Naive thymus-derived CD4-positive, alpha-beta T cell (primary cell): ENCODE results near the gene YIPF3. TPM values are rescaled to one million over a fixed set of nuclear protein-coding genes. Genes with fewer than 3 reads are reported as not detected.
"Not testable (repeated sequence)": the region's sequence is repeated elsewhere in the genome, so short reads cannot be mapped to it uniquely, and the experiment has no call there.

Experiments
- ATAC-seq: fragments of 150-1000 bp; cut with Tn5 transposase; 2 replicates; pipeline ENCODE4 v1.10.0; 2021; ENCODE audit warnings: mild to moderate bottlenecking, moderate library complexity
- CTCF ChIA-PET: fragments of 350-600 bp; sonication (Branson Sonifier 250); formaldehyde crosslinking; loops from one replicate; lab custom pipeline; 2021; ENCODE audit warnings: antibody characterized with exemption; lab: Charles Lee
- POLR2A ChIA-PET: fragments of 350-600 bp; sonication (Branson Sonifier 250); formaldehyde crosslinking; loops from one replicate; lab custom pipeline; 2021; ENCODE audit warnings: antibody characterized with exemption, inconsistent platforms; lab: Charles Lee
- DNase-seq, 9 donors: peaks; one replicate each; pipeline versions ENCODE4 v3.0.0 to v3.0.0-alpha.2; 2020 to 2022; ENCODE audit warnings: mixed read lengths in 1 of 9
- H3K27ac ChIP-seq: one replicate; pipeline ENCODE4 v1.7.0; 2013; ENCODE audit warnings: mild to moderate bottlenecking, low read depth, low read length, moderate library complexity
- H3K27me3 ChIP-seq, 2 donors: one replicate each; pipeline ENCODE4 v1.7.0; 2013; ENCODE audit warnings: low read length in 2 of 2, mild to moderate bottlenecking in 2 of 2, moderate library complexity in 2 of 2; ENCODE audit not compliant: control insufficient read depth in 2 of 2, insufficient read depth in 2 of 2
- H3K36me3 ChIP-seq, 3 experiments: 1 replicate in 2 of 3; 2 replicates in 1 of 3; pipeline ENCODE4 v1.7.0; 2013; ENCODE audit warnings: low read length in 3 of 3, mild to moderate bottlenecking in 3 of 3, moderate library complexity in 1 of 3; ENCODE audit not compliant: insufficient read depth in 3 of 3, control insufficient read depth in 2 of 3
- H3K4me1 ChIP-seq, 2 donors: one replicate each; pipeline ENCODE4 v1.7.0; 2013; ENCODE audit warnings: low read length in 2 of 2, mild to moderate bottlenecking in 2 of 2, moderate library complexity in 1 of 2; ENCODE audit not compliant: control insufficient read depth in 2 of 2, insufficient read depth in 2 of 2
- H3K4me3 ChIP-seq: 2 replicates; pipeline ENCODE4 v1.7.0; 2013; ENCODE audit warnings: mild to moderate bottlenecking, low read length
- H3K9me3 ChIP-seq, 3 experiments: 1 replicate in 2 of 3; 2 replicates in 1 of 3; pipeline ENCODE4 v1.7.0; 2013; ENCODE audit warnings: low read length in 3 of 3; ENCODE audit not compliant: control insufficient read depth in 2 of 3
- H3K27ac Mint-ChIP-seq, 9 donors: one replicate each; pipeline ENCODE4 v1.8.0; 2020 to 2022; ENCODE audit warnings: mixed read lengths in 9 of 9, mild to moderate bottlenecking in 8 of 9, moderate library complexity in 5 of 9, inconsistent platforms in 2 of 9
- H3K27me3 Mint-ChIP-seq, 5 donors: one replicate each; pipeline ENCODE4 v1.8.0; 2021 to 2022; ENCODE audit warnings: mixed read lengths in 5 of 5, mild to moderate bottlenecking in 1 of 5
- H3K36me3 Mint-ChIP-seq, 5 donors: one replicate each; pipeline ENCODE4 v1.8.0; 2020 to 2022; ENCODE audit warnings: mixed read lengths in 5 of 5, mild to moderate bottlenecking in 3 of 5, inconsistent platforms in 1 of 5
- H3K4me1 Mint-ChIP-seq, 7 donors: one replicate each; pipeline ENCODE4 v1.8.0; 2020 to 2022; ENCODE audit warnings: mixed read lengths in 7 of 7, mild to moderate bottlenecking in 3 of 7, inconsistent platforms in 1 of 7
- H3K4me3 Mint-ChIP-seq, 10 donors: one replicate each; pipeline ENCODE4 v1.8.0; 2020 to 2022; ENCODE audit warnings: mild to moderate bottlenecking in 10 of 10, mixed read lengths in 10 of 10, moderate library complexity in 6 of 10, inconsistent platforms in 2 of 10
- H3K9me3 Mint-ChIP-seq, 11 donors: one replicate each; pipeline ENCODE4 v1.8.0; 2020 to 2022; ENCODE audit warnings: mixed read lengths in 11 of 11, mild to moderate bottlenecking in 4 of 11, inconsistent platforms in 1 of 11, moderate library complexity in 1 of 11
- intact Hi-C, 2 donors: fragments of 100-400 bp; cut with micrococcal nuclease; formaldehyde crosslinking; loops; one replicate each; pipeline ENCODE4 v1.15.1; 2023
- polyA plus RNA-seq, 2 donors: library from polyadenylated mRNA; unstranded; fragments of 300-500 nt; fragmentation: Illumina TruSeq; gene quantifications; one replicate each; pipeline ENCODE4 v1.2.3, GENCODE V29; 2021
- total RNA-seq, 6 experiments: library from RNA in 5 of 6; stranded (reverse) in 5 of 6; gene quantifications; 1 replicate in 5 of 6; 2 replicates in 1 of 6; pipeline ENCODE4 v1.2.3 and lab custom pipeline; 2021 to 2026

The YIPF3 gene
- total RNA-seq: 10 to 100 TPM; 54.4 to 75.9 (median 67.3) TPM
- polyA plus RNA-seq: 10 to 100 TPM; 68.3 to 74.5 TPM
- total RNA-seq (lab: John Stamatoyannopoulos, UW): 40.8 reads per million, percentile 66 among the genes with 10 or more reads in this experiment

DNA sequence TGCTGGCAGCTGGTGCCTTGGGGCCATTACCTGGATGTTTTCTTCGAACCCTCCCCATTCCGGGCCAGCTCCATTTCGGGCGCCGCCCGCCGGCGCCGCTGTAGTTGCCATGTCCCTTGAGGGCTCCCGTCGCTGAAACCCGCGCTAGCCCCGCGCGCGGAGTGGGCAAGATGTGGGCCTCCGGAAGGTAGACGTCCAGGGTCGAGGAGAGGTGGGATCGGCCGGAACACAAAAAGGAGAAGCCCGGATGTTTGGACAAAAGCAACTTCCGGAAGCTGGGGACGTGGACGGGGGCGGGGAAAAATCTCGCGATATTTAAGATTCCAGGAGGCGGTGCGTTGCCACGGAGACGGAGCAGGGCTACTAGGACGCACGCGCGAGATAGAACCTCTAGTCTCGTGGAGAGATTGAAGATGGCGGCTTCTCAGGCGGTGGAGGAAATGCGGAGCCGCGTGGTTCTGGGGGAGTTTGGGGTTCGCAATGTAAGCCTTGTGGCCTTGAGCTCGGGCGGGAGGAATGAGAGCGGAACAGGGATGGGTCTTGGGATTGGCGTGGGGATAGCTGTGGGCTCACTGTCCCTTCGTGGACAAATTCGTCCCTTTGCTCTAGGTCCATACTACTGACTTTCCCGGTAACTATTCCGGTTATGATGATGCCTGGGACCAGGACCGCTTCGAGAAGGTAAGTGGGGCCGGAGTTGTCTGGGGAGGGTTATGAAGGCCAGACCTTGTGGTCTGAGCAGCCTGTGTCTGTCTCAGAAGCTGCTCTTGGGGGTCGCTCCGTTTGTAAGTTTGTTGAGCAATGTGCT, at the start of gene YIPF3, which contains the start of gene POLR1C:
Gene YIPF3 (minus strand): TSS at position 230 of the 808 bp plus-strand sequence. CDS start 119 bp downstream, at position 111.
Gene POLR1C (plus strand): TSS at position 393 of the 808 bp plus-strand sequence. CDS start 21 bp downstream, at position 414.
- DNase-seq: peak; percentile 83 to 97 (median 96)

DNA sequence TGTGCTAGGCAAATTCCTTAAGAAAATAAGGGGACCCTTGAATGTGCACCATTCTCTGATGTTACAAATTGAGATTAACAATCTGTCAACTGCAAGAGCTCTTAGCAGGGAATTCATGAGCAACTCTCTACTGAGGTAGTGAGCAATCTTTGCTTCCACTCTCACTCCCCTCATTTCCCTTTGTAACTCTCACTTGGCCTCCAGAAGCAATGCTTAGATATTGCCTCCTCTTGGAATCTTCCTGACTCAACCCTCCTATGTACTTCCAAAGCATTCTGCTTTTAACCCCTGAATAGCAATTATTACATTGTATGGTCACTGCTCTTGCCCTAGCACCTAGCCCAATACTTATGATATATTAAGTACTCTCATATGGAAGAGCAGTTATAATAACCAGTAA, 42.6 kb upstream of the YIPF3 start:
- Mint-ChIP-seq H3K27me3 (no peaks in the 10 kb centered on the region), H3K36me3 (peaks cover 8 to 57% (median 25%) of the 10 kb centered on the region in 5 donors), H3K4me1 (peaks cover 0 to 1% (median 0%) of the 10 kb centered on the region in 7 donors), H3K4me3 (no peak overlapping the region), H3K9me3 (no peaks in the 10 kb centered on the region), H3K27ac (no peak overlapping the region)
- POLR2A ChIA-PET: interaction anchor here (0.6 kb wide), 1 partner anchor 39 kb away, joined by 3 read pairs; no protein-coding TSS in a partner anchor
- Histone ChIP-seq H3K27me3 (no peaks in the 10 kb centered on the region), H3K4me1 (no peaks in the 10 kb centered on the region), H3K36me3 (peaks cover 22 to 91% (median 50%) of the 10 kb centered on the region in 3 experiments), H3K27ac (no peak overlapping the region), H3K4me3 (no peak overlapping the region), H3K9me3 (no peaks in the 10 kb centered on the region)
- CTCF ChIA-PET: no interaction called here
- intact Hi-C loops: no loop called here
- no peak for ATAC-seq
- no peak for DNase-seq

More for the DNA sequence above, at the start of gene YIPF3, which contains the start of gene POLR1C:
- intact Hi-C loops: loop anchor here (1.0 to 10.0 kb wide), 19 partner anchors 11 to 1466 kb away; partner anchors contain the start of genes CNPY3 (in 2 of the 2), GTPBP2 (in 2 of the 2), KLHDC3 (in 2 of the 2) and POLH (in 2 of the 2)
- H3K27ac Mint-ChIP-seq: no peak within 1 kb of the TSS
- ATAC-seq: peak; percentile 95
- no peak within 1 kb of the TSS for H3K4me3 Mint-ChIP-seq
- CTCF ChIA-PET: interaction anchor here (0.7 to 6.4 kb wide), 3 partner anchors 11 to 335 kb away, joined by 3 to 35 read pairs (median 3); partner anchors contain the start of gene CUL9
- H3K36me3 Mint-ChIP-seq: peaks cover 0 to 40% (median 21%) of the 10 kb centered on the region in 5 donors
- peaks cover 9 to 72% (median 30%) of the 10 kb centered on the region in 3 experiments for H3K36me3 ChIP-seq
- POLR2A ChIA-PET: interaction anchor here (0.5 to 4.1 kb wide), 17 partner anchors 10 to 825 kb away, joined by 3 to 23 read pairs (median 4); partner anchors contain the start of genes ABCC10, DLK2, GTPBP2 and PEX6
- H3K4me1 ChIP-seq: peaks cover 32 to 36% of the 10 kb centered on the region in 2 donors
- H3K27me3 ChIP-seq: no peaks in the 10 kb centered on the region
- no peaks in the 10 kb centered on the region for H3K27me3 Mint-ChIP-seq
- peak within 1 kb of the TSS; percentile 96 for H3K27ac ChIP-seq
- peak within 1 kb of the TSS; percentile 100 for H3K4me3 ChIP-seq
- H3K4me1 Mint-ChIP-seq: peaks cover 8 to 36% (median 31%) of the 10 kb centered on the region in 7 donors
- H3K9me3 Mint-ChIP-seq: no peaks in the 10 kb centered on the region
- H3K9me3 ChIP-seq: no peaks in the 10 kb centered on the region

DNA sequence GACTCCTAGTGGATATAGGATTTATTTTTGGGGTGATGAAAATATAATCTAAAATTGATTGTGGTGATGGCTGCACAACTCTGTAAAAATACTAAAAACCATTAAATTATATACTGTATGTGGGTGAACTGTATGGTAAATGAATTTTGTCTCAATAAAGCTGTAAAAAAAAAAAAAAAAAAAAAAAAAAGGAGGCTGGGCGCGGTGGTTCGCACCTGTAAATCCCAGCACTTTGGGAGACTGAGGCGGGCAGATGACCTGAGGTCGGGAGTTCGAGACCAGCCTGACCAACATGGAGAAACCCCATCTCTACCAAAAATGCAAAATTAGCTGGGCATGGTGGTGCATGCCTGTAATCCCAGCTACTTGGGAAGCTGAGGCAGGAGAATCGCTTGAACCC, 40.9 kb upstream of the YIPF3 start:
- H3K27me3 ChIP-seq, ATAC-seq, DNase-seq, POLR2A ChIA-PET, H3K27me3 Mint-ChIP-seq, intact Hi-C loops, H3K9me3 Mint-ChIP-seq, H3K4me3 Mint-ChIP-seq, H3K4me3 ChIP-seq, H3K27ac ChIP-seq, H3K4me1 ChIP-seq, H3K9me3 ChIP-seq, H3K4me1 Mint-ChIP-seq: not testable (repeated sequence)
- peaks cover 24 to 88% (median 43%) of the 10 kb centered on the region in 3 experiments for H3K36me3 ChIP-seq
- CTCF ChIA-PET: interaction anchor here (0.7 kb wide), 1 partner anchor 11 kb away, joined by 4 read pairs; no protein-coding TSS in a partner anchor
- Mint-ChIP-seq H3K36me3 (peaks cover 8 to 62% (median 34%) of the 10 kb centered on the region in 5 donors), H3K27ac (peak overlapping the region in 1 of 9 donors; percentile 51)

DNA sequence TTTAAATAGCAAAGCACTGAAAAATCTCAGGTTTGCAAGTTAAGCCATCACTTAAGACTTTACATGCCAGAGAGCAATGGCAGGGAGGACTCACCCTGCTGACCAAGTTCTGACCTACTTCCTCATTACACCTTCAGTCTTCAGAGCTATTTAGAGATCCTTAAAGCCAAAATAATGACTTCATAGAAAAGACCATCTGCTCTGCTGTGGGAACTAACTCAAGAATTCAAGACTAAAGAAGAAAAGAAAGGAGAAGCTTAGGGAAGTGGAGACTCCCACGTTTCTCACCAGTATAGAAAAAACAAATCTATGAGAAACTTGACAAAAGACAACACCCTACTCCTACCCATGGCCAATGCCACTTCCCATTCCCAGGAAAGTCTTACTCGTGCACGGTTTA, 30.5 kb upstream of the YIPF3 start:
- H3K4me1 Mint-ChIP-seq: no peaks in the 10 kb centered on the region
- no peaks in the 10 kb centered on the region for H3K9me3 Mint-ChIP-seq
- no peak overlapping the region for H3K4me3 Mint-ChIP-seq
- intact Hi-C loops: no loop called here
- H3K4me3 ChIP-seq: no peak overlapping the region
- H3K4me1 ChIP-seq: no peaks in the 10 kb centered on the region
- ATAC-seq (no peak), DNase-seq (no peak)
- H3K36me3 ChIP-seq: peaks cover 11 to 92% (median 21%) of the 10 kb centered on the region in 3 experiments
- peaks cover 16 to 61% (median 29%) of the 10 kb centered on the region in 5 donors for H3K36me3 Mint-ChIP-seq
- ChIA-PET CTCF (interaction anchor here (0.7 kb wide), 1 partner anchor 16 kb away, joined by 3 read pairs; no protein-coding TSS in a partner anchor), POLR2A (no interaction called here)
- peak overlapping the region in 2 of 9 donors; percentile 36 to 42 for H3K27ac Mint-ChIP-seq
- no peaks in the 10 kb centered on the region for H3K27me3 Mint-ChIP-seq
- H3K9me3 ChIP-seq: no peaks in the 10 kb centered on the region
- no peaks in the 10 kb centered on the region for H3K27me3 ChIP-seq
- no peak overlapping the region for H3K27ac ChIP-seq

DNA sequence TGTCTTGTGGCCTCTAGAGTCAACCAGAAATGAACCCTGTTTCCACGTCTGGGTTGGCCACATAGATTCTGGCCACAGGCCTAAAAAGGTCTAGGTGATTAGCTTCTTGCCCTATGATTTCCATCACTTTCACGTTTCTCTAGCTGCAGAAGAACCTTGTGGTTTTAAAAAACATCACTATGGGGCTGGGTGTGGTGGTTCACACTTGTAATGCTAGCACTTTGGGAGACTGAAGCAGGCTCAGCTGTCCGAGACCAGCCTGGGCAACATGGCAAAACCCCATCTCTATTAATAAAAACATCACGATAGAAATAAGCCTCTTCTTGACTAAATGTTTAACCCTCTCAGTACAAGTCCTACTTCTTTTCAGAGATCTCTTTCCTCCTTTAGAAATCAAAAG, 27.7 kb upstream of the YIPF3 start:
- DNase-seq (no peak), ATAC-seq (no peak)
- H3K4me3 Mint-ChIP-seq: no peak overlapping the region
- H3K27me3 Mint-ChIP-seq: no peaks in the 10 kb centered on the region
- Histone ChIP-seq H3K36me3 (peaks cover 4 to 84% (median 18%) of the 10 kb centered on the region in 3 experiments), H3K27ac (no peak overlapping the region), H3K27me3 (no peaks in the 10 kb centered on the region), H3K9me3 (no peaks in the 10 kb centered on the region), H3K4me1 (no peaks in the 10 kb centered on the region), H3K4me3 (no peak overlapping the region)
- no peaks in the 10 kb centered on the region for H3K9me3 Mint-ChIP-seq
- H3K36me3 Mint-ChIP-seq: peaks cover 9 to 58% (median 24%) of the 10 kb centered on the region in 5 donors
- ChIA-PET POLR2A (no interaction called here), CTCF (interaction anchor here (0.6 kb wide), 1 partner anchor 194 kb away, joined by 3 read pairs; no protein-coding TSS in a partner anchor)
- no peaks in the 10 kb centered on the region for H3K4me1 Mint-ChIP-seq
- intact Hi-C loops: no loop called here
- no peak overlapping the region for H3K27ac Mint-ChIP-seq

DNA sequence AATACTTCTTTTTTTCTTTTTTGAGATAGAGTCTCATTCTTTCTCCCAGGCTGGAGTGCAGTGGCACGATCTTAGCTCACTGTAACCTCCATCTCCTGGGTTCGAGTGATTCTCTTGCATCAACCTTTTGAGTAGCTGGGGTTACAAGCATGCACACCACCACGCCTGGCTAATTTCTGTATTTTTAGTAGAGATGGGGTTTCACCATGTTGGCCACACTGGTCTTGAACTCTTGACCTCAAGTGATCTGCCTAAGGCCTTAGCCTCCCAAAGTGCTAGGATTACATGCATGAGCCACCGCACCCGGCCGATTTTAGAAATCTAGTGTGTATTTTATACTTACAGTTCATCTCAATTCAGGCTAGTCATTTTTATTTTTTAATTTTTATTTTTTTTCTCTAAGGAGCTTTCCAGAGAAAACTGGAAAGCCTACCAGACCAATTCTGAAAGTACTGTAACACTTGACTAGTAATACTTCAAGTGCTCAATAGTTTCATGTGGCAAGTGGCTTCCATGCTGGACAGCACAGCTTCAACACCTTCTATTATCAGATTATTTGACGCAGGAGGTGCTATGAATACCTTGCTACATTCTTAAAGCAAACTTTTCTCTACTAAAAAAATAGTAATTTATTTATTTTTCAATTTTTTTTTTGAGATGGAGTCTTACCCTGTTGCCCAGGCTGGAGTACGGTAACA, 25.2 kb upstream of the YIPF3 start:
- Mint-ChIP-seq H3K4me1 (no peaks in the 10 kb centered on the region), H3K4me3 (no peak overlapping the region), H3K27me3 (no peaks in the 10 kb centered on the region), H3K27ac (peak overlapping the region in 3 of 9 donors; percentile 5 to 61 (median 18)), H3K9me3 (no peaks in the 10 kb centered on the region), H3K36me3 (peaks cover 5 to 53% (median 23%) of the 10 kb centered on the region in 5 donors)
- ATAC-seq (no peak), DNase-seq (no peak)
- H3K9me3 ChIP-seq: no peaks in the 10 kb centered on the region
- no peaks in the 10 kb centered on the region for H3K27me3 ChIP-seq
- no peak overlapping the region for H3K27ac ChIP-seq
- intact Hi-C loops: no loop called here
- ChIA-PET POLR2A (no interaction called here), CTCF (interaction anchor here (0.6 to 1.1 kb wide), 2 partner anchors 12 to 1308 kb away, joined by 3 to 4 read pairs; no protein-coding TSS in a partner anchor)
- H3K4me3 ChIP-seq: no peak overlapping the region
- peaks cover 0 to 61% (median 21%) of the 10 kb centered on the region in 3 experiments for H3K36me3 ChIP-seq
- no peaks in the 10 kb centered on the region for H3K4me1 ChIP-seq
